ENCODE data around the gene RAPGEF3.

The RAPGEF3 gene

GRCh38 chr12:47755655-47756562, 2.8 kb downstream of the RAPGEF3 start:
- no peak for DNase-seq

- DNase-seq, result no peak
Measured at GRCh38 chr12:47754881-47755280, 3.8 kb downstream of the RAPGEF3 start.

GRCh38 chr12:47754126-47754525, 4.6 kb downstream of the RAPGEF3 start:
- no peak for DNase-seq

- no peak for DNase-seq
Measured at GRCh38 chr12:47753021-47754001, 5.4 kb downstream of the RAPGEF3 start.

GRCh38 chr12:47752552-47752951, 6.1 kb downstream of the RAPGEF3 start:
- no peak for DNase-seq

GRCh38 chr12:47752121-47752520, 6.6 kb downstream of the RAPGEF3 start:
- DNase-seq, result no peak

- DNase-seq, result no peak
Measured at GRCh38 chr12:47751561-47751960, 7.1 kb downstream of the RAPGEF3 start.

- DNase-seq, result no peak
Measured at GRCh38 chr12:47750916-47751470, 7.7 kb downstream of the RAPGEF3 start.

GRCh38 chr12:47750229-47750798, 8.4 kb downstream of the RAPGEF3 start:
- no peak for DNase-seq

- DNase-seq, result no peak
Measured at GRCh38 chr12:47748899-47749298, 9.8 kb downstream of the RAPGEF3 start.

- DNase-seq, result no peak
Measured at GRCh38 chr12:47748507-47748828, 10.2 kb downstream of the RAPGEF3 start.

GRCh38 chr12:47747596-47748506, 10.8 kb downstream of the RAPGEF3 start:
- DNase-seq, result no peak

GRCh38 chr12:47747126-47747525, 11.6 kb downstream of the RAPGEF3 start:
- DNase-seq, result no peak

- DNase-seq, result no peak
Measured at GRCh38 chr12:47746523-47746922, 12.2 kb downstream of the RAPGEF3 start.

GRCh38 chr12:47746073-47746472, 12.6 kb downstream of the RAPGEF3 start:
- no peak for DNase-seq

GRCh38 chr12:47745485-47746041, 13.1 kb downstream of the RAPGEF3 start:
- no peak for DNase-seq

GRCh38 chr12:47744778-47745436, 13.8 kb downstream of the RAPGEF3 start:
- no peak for DNase-seq

GRCh38 chr12:47744005-47744651, 14.6 kb downstream of the RAPGEF3 start:
- DNase-seq, result peak; percentile 34

- DNase-seq, result no peak
Measured at GRCh38 chr12:47743311-47743860, 15.3 kb downstream of the RAPGEF3 start.

- no peak for DNase-seq
Measured at GRCh38 chr12:47742253-47742825, 16.3 kb downstream of the RAPGEF3 start.

All from NCI-H187 treated with DMSO at 0.1 percent for 48 hours (cell line).